Stimulated activated memory B cell treated with anti-CD40 and anti-IgM and Interleukin-4, amounts not matched to agents 10 μg/mL and 1 μg/mL and 100 μg/mL, for 72 hours (primary cell): ENCODE results near the gene TRIM40.

Experiments used
- ATAC-seq: fragments of 150-1000 bp; cut with Tn5 transposase; 2 replicates; pipeline ENCODE4 v1.10.0; 2021
- H3K27ac Mint-ChIP-seq: one replicate; pipeline ENCODE4 v1.8.0; 2022; ENCODE audit warnings: mild to moderate bottlenecking, mixed read lengths
- H3K27me3 Mint-ChIP-seq: one replicate; pipeline ENCODE4 v1.8.0; 2022; ENCODE audit warnings: mixed read lengths
- H3K36me3 Mint-ChIP-seq: one replicate; pipeline ENCODE4 v1.8.0; 2022; ENCODE audit warnings: mixed read lengths
- H3K4me1 Mint-ChIP-seq: one replicate; pipeline ENCODE4 v1.8.0; 2022; ENCODE audit warnings: mixed read lengths
- H3K4me3 Mint-ChIP-seq: one replicate; pipeline ENCODE4 v1.8.0; 2022; ENCODE audit warnings: mild to moderate bottlenecking, moderate library complexity, mixed read lengths
- H3K9me3 Mint-ChIP-seq: one replicate; pipeline ENCODE4 v1.8.0; 2022; ENCODE audit warnings: mixed read lengths

Gene TRIM40, protein sequence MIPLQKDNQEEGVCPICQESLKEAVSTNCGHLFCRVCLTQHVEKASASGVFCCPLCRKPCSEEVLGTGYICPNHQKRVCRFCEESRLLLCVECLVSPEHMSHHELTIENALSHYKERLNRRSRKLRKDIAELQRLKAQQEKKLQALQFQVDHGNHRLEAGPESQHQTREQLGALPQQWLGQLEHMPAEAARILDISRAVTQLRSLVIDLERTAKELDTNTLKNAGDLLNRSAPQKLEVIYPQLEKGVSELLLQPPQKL

GRCh38 chr6:30135757-30136156 lies at the start of gene TRIM40:
TRIM40 (plus strand) TSS chr6:30136140; CDS start chr6:30137037, 897 bp downstream.
- peaks cover 51% of the 10 kb centered on the region for H3K27me3 Mint-ChIP-seq
- no peaks in the 10 kb centered on the region for H3K36me3 Mint-ChIP-seq
- H3K4me1 Mint-ChIP-seq = peaks cover 4% of the 10 kb centered on the region
- no peak within 1 kb of the TSS for H3K27ac Mint-ChIP-seq
- no peak within 1 kb of the TSS for H3K4me3 Mint-ChIP-seq
- no peak for ATAC-seq
- H3K9me3 Mint-ChIP-seq = no peaks in the 10 kb centered on the region

- H3K27me3 Mint-ChIP-seq = peaks cover 79% of the 10 kb centered on the region
- no peaks in the 10 kb centered on the region for H3K4me1 Mint-ChIP-seq
- no peak overlapping the region for H3K4me3 Mint-ChIP-seq
Measured at GRCh38 chr6:30087876-30088275, 48.1 kb upstream of the TRIM40 start.

DNA sequence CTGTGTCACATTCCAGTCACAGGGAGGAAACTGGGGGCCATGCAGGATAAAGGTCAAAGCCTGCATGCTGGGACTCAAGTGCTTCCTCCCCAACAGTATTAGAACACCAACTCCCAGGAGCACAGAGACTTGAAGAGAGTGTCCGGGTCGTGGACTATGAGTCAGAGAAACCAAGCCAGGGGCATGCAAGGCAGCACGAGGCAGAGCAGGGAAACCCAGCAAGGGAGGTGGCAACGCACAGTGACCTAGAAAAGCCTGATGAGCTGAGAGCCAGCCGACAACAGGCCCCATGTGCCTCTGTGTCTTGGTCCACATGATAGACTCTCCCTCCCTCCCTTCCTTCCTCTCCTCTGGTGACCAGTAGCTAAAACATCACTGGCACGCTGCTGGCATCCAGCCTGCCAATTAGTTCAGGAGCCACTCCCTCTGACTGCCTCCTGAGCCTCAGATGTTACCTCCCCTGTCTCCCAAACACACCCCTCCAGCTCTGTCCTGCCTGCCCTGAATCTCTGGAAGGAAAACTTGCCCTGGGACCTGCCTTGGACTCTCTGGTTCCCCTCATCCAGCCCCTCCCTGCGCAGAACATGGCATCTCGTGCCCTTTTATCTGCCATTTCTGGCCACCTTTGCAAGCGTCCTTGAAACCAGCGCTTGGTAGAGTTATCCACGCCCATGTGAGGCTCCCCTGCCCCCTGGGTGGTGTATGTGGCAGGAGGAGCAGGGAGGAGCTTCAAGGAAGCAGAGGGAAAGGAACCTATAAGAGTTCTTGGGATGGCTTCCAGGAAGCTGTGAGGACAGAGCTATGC lies 44.2 kb upstream of the TRIM40 start:
- Mint-ChIP-seq H3K36me3 (no peaks in the 10 kb centered on the region), H3K27me3 (peaks cover 90% of the 10 kb centered on the region), H3K4me1 (no peaks in the 10 kb centered on the region), H3K4me3 (no peak overlapping the region), H3K27ac (no peak overlapping the region), H3K9me3 (no peaks in the 10 kb centered on the region)
- no peak for ATAC-seq

More at GRCh38 chr6:30087876-30088275, 48.1 kb upstream of the TRIM40 start:
- no peak overlapping the region for H3K27ac Mint-ChIP-seq
- H3K36me3 Mint-ChIP-seq = no peaks in the 10 kb centered on the region
- H3K9me3 Mint-ChIP-seq = no peaks in the 10 kb centered on the region
- ATAC-seq = no peak

DNA sequence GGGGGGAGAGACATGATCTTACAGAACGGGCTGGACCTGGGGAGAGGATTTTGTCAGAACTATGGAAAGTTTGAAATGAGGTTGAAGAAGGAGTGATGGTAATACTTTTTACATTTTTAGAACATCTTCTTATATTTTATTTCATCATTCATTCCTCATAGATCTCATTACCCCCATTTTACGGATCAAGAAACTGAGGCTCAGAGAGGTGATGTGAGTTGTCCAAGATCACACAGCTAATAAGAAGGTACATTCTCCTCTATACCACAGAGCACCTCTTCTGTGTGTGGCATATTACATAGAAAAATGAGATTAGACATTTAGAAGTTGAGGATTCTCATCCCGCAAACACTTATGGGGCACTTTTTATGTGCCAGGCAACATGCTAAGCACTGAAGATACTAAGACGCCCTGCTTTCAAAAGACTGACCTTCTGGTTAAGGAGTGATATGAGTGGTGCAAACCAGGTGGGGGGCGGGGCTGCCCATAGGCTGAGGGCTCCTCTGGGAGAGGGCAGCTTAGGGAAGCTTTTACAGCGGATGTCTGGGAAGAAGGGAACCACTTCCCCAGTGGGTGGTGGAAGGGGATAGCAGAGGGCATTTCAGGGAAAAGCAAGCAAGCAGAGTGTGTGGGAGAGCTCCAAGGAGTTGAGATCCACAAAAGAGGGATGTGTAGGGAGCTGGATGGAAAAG lies 42.9 kb upstream of the TRIM40 start:
- Mint-ChIP-seq H3K4me1 (peaks cover 10% of the 10 kb centered on the region), H3K27me3 (peaks cover 90% of the 10 kb centered on the region), H3K36me3 (no peaks in the 10 kb centered on the region), H3K27ac (no peak overlapping the region), H3K4me3 (no peak overlapping the region), H3K9me3 (no peaks in the 10 kb centered on the region)
- ATAC-seq = no peak

DNA sequence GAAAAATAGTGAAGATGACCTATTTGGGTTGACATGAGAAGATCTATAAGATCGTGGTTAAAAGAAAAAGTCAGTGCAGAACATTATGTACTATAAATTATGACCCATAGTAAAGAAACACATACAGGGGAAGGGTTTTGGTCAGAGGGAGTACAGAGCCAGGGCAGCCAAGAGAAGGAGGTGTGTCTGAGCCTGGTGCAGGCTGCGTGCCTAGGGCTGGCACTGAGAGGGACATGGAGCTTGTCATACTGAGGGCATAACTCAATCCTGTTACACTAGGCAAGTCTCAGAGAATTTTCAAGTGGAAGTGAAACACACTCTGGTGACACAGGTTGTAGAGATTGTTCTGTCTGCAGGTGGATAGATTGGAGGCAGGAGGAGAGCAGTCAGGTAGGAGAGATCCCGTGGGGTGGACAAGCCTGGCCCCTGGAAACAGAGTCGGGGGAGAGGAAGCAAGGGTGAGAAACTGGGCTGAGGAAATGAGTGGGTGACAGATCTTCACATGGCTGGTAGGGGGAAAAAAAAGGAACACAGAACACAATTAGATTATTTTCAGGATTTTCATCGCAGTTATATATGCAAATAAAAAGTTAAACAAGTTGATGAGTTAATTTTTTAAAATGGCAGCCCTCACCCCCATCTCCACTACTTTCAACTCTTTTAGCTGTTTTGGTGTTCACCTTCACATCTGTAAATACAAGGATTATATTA lies 41.8 kb upstream of the TRIM40 start:
- Mint-ChIP-seq H3K4me3 (no peak overlapping the region), H3K27ac (no peak overlapping the region), H3K36me3 (no peaks in the 10 kb centered on the region), H3K4me1 (peaks cover 11% of the 10 kb centered on the region), H3K27me3 (peaks cover 92% of the 10 kb centered on the region), H3K9me3 (no peaks in the 10 kb centered on the region)
- no peak for ATAC-seq

- Mint-ChIP-seq H3K9me3 (no peaks in the 10 kb centered on the region), H3K4me1 (peaks cover 29% of the 10 kb centered on the region), H3K36me3 (no peaks in the 10 kb centered on the region), H3K27ac (no peak overlapping the region), H3K4me3 (no peak overlapping the region), H3K27me3 (peaks cover 92% of the 10 kb centered on the region)
- ATAC-seq = no peak
Measured at GRCh38 chr6:30096829-30097228, 39.1 kb upstream of the TRIM40 start.

- peaks cover 42% of the 10 kb centered on the region for H3K4me1 Mint-ChIP-seq
- H3K27me3 Mint-ChIP-seq = peaks cover 80% of the 10 kb centered on the region
- H3K9me3 Mint-ChIP-seq = no peaks in the 10 kb centered on the region
- no peak overlapping the region for H3K4me3 Mint-ChIP-seq
- no peak overlapping the region for H3K27ac Mint-ChIP-seq
- no peak for ATAC-seq
- no peaks in the 10 kb centered on the region for H3K36me3 Mint-ChIP-seq
Measured at GRCh38 chr6:30097902-30098768, 37.8 kb upstream of the TRIM40 start.

DNA sequence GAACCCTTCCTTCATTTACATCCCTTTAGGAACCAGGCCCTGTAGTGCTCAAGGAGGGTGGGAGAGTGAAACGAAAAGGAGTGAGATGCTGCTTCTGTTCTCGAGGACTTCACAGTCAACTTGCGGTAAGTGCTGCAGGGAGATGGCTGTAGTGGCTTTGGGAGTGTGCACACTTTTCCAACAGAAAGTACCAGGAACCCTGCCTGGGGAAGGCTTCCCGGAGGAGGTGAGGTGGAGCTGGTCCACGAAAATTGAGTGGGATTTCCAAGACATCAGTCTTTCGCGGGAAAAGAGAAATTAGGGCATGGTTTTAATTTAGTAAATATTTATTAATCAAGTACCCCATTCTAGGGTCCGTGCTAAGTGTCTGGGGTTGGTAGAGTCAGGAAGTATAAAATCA lies 35.8 kb upstream of the TRIM40 start:
- Mint-ChIP-seq H3K27ac (no peak overlapping the region), H3K27me3 (peaks cover 60% of the 10 kb centered on the region), H3K4me1 (peaks cover 49% of the 10 kb centered on the region), H3K36me3 (no peaks in the 10 kb centered on the region), H3K9me3 (no peaks in the 10 kb centered on the region), H3K4me3 (peak overlapping the region; percentile 47)
- no peak for ATAC-seq

- H3K27ac Mint-ChIP-seq = no peak overlapping the region
- ATAC-seq = no peak
- H3K36me3 Mint-ChIP-seq = no peaks in the 10 kb centered on the region
- H3K9me3 Mint-ChIP-seq = no peaks in the 10 kb centered on the region
- H3K4me3 Mint-ChIP-seq = peak overlapping the region; percentile 71
- peaks cover 53% of the 10 kb centered on the region for H3K27me3 Mint-ChIP-seq
- peaks cover 49% of the 10 kb centered on the region for H3K4me1 Mint-ChIP-seq
Measured at GRCh38 chr6:30100585-30101443, 35.1 kb upstream of the TRIM40 start.

- peak; percentile 73 for ATAC-seq
- Mint-ChIP-seq H3K27ac (peak overlapping the region; percentile 33), H3K4me3 (peak overlapping the region; percentile 71), H3K9me3 (no peaks in the 10 kb centered on the region), H3K4me1 (peaks cover 49% of the 10 kb centered on the region), H3K36me3 (no peaks in the 10 kb centered on the region), H3K27me3 (peaks cover 60% of the 10 kb centered on the region)
Measured at GRCh38 chr6:30101444-30102413, 34.2 kb upstream of the TRIM40 start.

DNA sequence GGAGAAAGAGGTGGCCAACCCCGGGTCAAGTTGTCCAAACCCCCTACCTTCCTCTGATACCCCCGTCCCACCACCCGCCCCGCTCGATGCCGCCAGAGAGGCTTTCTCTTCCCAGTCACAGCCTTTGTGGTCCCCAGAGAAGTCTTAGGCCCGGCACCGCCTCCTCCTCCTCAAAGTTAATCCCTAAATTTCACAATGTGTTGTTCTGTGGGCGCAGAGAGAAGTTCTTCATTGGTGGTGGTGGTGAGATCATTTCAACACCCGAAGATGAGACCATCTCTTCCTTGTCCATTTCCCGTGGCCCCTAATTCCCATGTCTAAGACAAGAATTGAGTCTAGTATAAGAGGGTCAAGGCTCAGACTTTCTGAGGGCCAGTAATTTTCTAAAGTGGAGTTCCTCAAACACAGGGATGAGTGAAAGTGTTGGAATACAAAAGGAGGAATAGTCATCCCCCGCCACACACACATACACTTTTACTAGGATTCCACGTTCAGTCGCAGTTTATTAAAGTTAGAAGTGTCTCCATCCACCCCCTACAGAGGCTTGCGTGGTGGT lies 33.4 kb upstream of the TRIM40 start:
- peak overlapping the region; percentile 43 for H3K27ac Mint-ChIP-seq
- H3K4me1 Mint-ChIP-seq = peaks cover 44% of the 10 kb centered on the region
- no peaks in the 10 kb centered on the region for H3K36me3 Mint-ChIP-seq
- peak overlapping the region; percentile 82 for H3K4me3 Mint-ChIP-seq
- no peaks in the 10 kb centered on the region for H3K9me3 Mint-ChIP-seq
- peak; percentile 24 for ATAC-seq
- H3K27me3 Mint-ChIP-seq = peaks cover 58% of the 10 kb centered on the region

- peaks cover 58% of the 10 kb centered on the region for H3K27me3 Mint-ChIP-seq
- ATAC-seq = peak; percentile 90
- peak overlapping the region; percentile 82 for H3K4me3 Mint-ChIP-seq
- H3K4me1 Mint-ChIP-seq = peaks cover 38% of the 10 kb centered on the region
- no peaks in the 10 kb centered on the region for H3K9me3 Mint-ChIP-seq
- no peaks in the 10 kb centered on the region for H3K36me3 Mint-ChIP-seq
- peak overlapping the region; percentile 43 for H3K27ac Mint-ChIP-seq
Measured at GRCh38 chr6:30102970-30103871, 32.7 kb upstream of the TRIM40 start.
